GM18520 (cell line): ENCODE results near the gene GMPPA.
A peak's percentile ranks its signal among the peaks of the same experiment; 100 is the strongest.

Experiments used
- ATAC-seq: cut with Tn5 transposase; IDR thresholded peaks from one replicate; pipeline ENCODE4 v1.9.1; 2021; ENCODE audit not compliant: unreplicated experiment

Gene GMPPA

DNA sequence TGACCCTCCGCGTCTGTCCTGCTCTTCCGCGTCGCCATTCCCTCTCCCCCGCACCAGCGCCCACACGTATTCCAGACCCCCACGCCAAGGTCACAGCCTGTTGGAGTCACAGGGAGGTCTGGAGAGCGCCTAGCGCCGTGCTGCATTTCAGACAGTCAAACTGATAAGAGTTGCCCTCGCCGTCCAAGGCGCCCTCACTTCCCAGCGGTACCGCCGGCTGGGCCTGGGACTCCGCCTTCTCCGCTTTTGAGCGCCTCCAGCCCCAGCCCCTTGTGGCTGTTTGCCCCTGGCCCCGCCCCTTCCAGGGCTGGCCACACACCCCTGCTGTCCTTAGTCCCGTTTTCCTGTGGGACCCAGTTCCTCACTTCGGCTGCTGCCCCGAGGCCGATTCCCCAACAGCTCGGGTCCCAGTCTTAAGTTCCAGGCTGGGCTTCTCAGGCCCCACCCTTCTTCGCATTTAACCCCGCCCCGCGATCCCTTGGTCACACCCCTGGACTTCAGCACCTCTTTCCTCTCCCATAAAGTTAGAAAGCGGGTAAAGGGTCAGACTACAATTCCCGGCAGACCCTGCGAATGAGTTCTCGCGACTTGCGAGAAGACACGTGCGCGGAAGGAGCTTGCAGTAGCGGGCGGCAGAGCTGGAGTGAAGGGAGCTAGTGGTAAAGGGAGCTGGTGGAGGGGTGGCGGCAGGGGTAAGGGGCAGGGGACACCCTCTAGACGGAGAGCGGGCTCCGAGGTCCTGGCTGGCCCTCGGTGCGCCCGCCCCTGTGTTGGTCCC, at the start of gene GMPPA:
Gene GMPPA, plus strand, starts transcription at position 612 of the 778 bp plus-strand sequence. CDS start 1,085 bp downstream, outside the sequence.
- peak; percentile 93 for ATAC-seq

DNA sequence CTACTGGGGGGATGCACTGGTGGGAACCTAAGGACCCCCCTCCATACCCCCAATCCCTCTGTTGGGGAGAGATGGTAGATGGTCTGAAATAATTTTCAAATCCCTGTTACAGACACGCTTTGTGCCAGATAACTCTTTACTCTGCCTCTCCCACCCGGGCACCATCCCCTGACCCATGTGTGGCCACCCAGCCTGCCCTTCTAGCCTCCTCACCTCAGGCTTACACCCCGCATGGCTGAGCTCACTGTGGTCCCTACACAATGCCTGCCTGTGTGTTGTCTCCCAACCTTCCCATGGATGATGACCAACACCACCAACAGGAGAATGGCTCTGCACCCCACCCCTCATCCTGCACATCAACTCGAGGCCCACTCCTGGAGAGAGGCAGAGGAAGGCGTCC, 49.1 kb upstream of the GMPPA start:
- no peak for ATAC-seq

DNA sequence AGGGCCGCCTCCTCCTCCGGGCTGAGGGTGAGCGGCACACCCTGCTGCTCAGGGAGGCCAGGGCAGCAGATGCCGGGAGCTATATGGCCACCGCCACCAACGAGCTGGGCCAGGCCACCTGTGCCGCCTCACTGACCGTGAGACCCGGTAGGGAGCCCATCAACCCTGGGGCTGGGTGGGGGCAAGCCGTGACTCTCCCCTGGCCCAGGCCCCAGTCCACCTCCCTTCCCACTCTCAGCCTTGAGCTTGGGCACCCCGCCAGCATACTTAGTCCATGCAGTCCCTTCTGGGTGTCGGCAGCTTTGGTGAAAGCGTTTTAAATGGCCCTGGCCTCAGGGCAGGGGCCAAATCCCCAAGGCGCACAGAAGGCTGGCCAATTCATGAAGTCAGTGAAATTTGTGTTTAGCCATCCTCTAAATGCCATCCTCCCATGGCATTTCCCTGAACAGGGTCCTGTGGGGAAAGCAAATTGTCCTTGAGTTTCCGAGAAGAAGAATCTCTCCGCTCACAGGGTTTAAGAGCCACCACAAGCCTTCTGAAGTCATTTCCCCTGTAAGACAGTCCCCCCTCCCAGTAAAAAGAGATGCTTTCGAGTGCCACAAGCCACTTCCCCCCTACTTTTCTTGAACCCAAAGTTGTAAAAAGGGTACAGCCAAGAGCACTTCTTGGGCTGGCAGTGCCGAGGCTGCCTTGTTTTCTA, 46.9 kb upstream of the GMPPA start:
- ATAC-seq: no peak

- ATAC-seq: no peak
Measured at GRCh38 chr2:219452361-219453317, 46.1 kb upstream of the GMPPA start.

- no peak for ATAC-seq
Measured at GRCh38 chr2:219453671-219454590, 44.8 kb upstream of the GMPPA start.

DNA sequence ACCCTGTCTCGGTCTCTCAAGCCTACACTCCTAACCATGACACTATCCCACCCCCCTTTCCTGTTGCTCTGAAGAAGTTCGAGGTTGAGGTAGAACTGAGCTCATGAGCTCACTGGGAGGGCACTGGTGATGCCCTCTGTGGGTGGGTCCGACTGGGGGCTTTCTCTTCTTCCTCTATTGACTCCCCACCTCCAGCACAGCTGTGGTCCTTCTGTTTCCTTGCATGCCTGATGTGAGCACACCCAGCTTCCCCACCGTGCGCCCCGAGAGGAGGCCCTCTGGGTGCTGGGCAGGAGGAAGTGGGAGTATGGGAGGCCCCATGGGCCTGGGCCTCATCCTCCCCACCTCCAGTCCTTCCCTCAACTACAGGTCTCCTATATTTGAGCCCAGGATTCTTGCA, 43.1 kb upstream of the GMPPA start:
- no peak for ATAC-seq

GRCh38 chr2:219457784-219458369, 40.8 kb upstream of the GMPPA start:
- no peak for ATAC-seq

DNA sequence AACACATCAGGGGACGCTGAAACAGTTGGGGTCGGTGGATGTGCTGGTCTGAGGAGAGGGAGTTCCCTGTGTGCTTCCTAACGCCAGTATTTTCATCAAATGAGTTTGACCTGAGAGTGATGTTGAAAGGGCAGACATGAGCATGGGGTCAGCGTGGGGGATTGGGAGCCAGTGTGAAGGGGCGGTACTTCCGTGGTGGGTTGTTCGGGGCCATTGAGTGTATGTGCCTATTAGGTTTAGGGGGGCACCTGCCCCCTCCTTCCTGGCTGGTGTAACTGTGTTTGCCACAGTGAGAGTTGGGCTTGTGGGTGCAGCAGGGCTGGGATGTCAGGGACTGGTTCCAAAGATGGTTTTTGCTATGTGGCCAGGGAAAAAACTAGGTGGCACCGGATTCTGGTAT, 39.7 kb upstream of the GMPPA start:
- no peak for ATAC-seq

DNA sequence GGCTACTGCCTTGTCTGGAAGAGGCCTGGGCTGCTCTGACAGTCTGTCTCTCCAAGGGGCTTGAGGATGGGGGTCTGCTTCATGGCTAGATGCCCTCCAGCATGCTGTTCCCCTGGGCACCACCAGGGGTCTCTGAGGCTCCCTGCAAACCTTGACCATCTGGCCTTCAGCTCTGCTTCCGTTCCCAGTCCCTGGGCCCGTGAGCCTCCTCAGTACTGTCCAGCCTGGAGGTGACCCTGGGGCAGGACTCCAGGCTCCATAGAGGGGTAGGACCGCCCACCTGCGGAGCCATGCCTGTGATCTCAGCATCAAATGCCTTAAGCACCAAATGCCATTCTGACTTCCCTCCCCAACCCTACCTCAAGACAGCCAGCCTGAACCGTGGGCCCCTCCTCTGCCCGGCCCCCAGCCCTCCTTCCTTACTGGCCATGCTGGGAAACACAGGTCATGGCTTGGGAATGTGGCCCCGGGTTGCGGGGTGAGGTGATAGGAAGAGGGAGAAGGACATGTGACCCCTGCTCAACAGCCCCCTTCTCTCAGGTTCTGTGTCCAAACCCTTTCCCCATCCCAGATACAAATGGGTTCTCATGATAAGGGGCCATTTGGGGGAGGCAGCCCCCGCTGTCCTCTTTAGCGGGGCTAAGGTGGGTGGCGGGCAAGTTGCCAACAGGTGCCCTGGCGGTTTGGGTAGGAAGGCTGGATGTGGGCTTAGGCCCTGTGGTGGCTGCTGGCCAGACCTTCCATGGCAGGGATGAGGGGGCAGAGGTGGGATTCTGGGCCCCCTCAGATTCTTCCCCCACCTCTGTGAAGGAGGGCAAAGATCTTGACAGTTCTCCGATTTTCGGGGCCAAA, 39.0 kb upstream of the GMPPA start:
- peak; percentile 64 for ATAC-seq

DNA sequence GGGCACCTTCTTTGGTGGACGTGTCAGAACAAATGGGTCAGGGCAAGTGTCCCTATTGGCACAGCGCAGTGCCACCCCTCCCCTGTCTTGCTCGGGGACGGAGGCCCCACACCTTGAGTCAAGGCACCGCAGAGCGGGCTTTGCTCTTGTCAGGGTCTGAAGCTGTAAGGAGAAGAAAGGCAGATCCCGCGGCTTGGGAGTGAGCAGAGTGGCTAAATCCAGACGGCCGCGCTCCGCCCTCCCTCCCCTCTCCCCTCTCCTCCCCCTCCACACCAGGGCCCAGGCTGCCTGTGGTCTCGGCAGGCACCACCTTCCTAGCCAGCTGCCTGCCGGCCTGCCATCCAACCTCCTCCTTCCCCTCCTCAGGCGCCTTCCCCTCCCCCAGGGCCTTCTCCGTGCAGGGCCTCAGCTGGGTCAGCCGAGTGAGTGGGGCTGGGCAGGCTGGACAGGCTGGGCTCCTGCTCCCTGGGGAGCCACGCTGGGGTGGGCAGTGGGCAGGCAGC, 38.2 kb upstream of the GMPPA start:
- ATAC-seq: no peak

DNA sequence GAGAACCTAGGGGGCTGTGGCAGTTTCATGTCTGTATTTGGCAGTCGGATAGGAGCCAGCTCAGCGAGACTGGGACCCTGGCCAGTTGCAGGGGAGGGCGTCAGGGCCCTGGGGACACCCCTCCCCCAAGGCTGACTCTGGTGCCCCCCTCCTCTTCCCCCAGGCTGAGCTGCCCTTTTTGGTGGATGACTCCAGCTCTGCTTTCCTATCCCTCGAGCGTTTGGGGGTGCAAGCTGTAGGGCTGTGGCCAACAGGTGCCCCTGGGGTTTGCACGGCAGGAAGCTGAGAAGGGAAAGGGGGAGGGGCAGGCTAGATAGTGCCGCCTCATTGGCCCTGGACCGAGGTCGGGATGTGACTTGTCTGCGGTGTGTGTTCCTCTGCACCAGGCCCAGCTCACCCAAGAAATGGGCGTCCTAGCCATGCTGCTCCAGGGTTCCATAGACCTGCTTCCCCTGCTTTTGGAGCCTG, 37.6 kb upstream of the GMPPA start:
- no peak for ATAC-seq

DNA sequence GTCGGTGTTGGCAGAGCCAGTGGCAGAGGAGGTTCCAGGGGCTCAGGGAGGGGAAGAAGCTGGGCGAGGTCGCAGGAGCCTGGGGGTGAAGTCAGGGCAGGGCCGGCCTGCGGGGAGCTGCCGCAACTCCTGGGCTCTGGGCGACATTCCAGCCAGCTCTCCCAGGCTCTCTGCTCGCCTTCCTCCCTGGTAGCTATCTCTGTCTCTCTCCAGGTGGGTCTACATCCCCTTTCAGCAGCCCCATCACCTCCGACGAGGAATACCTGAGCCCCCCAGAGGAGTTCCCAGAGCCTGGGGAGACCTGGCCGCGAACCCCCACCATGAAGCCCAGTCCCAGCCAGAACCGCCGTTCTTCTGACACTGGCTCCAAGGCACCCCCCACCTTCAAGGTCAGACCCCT, 37.0 kb upstream of the GMPPA start:
- no peak for ATAC-seq

DNA sequence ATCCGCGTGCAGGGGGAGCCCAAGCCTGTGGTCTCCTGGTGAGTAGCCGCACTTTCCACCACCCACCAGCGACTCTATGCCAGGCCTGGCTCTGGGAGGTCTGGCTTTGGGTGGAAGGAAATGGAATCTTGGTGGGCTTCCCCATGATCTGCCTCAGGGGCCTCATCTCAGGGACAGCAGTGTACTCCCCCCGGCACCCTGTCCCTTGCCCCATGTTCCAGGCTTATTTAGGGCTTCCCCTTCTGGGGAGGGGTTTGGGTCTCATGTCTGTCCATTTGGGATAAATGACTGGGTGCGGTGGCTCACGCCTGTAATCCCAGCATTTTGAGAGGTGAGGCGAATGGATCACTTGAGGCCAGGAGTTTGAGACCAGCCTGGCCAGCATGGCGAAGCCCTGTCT, 36.3 kb upstream of the GMPPA start:
- ATAC-seq: no peak

DNA sequence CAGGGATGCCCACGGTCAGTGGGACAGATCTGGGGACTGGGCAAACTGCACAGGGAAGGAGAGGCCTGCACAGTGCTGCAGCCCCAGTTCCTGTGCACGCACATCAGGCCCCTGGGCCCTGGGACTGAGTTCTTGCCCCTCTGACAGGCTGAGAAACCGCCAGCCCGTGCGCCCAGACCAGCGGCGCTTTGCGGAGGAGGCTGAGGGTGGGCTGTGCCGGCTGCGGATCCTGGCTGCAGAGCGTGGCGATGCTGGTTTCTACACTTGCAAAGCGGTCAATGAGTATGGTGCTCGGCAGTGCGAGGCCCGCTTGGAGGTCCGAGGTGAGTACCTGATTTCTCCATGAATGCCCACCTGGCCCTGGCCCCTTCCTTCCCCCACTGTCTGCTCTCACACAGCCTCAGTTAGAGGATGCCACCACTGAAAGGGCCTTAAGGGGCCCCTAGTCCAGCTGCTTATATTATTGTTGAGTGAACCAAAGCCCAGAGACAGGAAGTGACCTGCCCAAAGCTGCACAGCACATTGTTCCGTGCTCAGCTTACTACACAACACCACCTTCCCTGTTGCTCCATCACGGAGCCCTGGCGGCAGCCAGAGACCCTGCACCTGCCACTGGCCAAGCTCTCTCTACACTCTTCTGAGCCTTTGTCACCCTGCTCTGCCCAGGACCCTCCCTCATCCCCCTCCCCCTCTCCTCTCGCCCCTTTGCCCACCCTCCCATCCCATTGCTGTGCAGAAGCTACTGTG, 34.2 kb upstream of the GMPPA start:
- no peak for ATAC-seq

DNA sequence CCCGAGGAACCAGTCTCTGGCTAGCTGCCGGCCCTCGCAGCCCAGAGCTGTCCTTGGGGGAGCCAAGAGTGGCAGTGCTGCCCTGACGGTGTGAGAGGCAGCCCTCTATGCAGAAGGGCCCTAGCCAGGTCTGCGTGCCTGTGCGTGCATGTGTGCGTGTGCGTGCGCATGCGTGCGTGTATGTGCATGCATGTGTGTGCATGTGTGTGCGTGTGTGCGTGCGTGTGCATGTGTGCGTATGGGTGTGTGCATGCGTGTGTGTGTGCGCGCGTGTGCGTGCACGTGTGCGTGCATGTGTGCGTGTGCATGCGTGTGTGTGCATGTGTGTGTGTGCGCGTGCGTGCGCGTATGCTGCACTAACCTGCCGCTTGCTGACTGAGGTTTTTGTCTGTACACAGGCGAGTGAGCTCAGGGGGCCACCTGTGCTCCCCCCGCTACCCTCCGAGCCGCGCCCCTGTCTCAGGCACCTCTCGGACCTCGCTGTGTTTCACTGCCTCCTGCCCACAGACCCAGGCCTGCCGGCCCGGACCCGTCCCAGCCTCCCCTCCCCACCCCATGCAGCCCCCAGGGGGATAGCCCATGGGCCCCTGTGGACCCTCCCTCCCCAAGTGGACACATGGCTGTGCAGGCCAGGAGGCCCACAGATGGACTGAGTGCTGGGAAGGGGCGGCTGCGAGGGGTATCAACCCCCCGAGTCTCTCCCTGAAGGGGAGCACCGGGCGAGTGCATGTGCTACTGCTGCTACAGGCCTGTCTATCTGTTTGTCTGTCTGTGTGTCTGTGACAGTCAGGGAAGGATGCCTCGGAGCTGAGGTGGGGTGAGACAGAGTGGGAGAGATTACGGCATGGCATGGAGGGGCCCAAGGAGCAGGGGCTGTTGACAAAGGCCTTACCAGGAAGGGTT, 32.8 kb upstream of the GMPPA start:
- ATAC-seq: no peak

GRCh38 chr2:219466816-219467735, 31.6 kb upstream of the GMPPA start:
- no peak for ATAC-seq
